ENCODE data around the gene CNGB1.

- TF ChIP-seq POLR2A (IDR thresholded peaks at IDR 0.05) (no peak), CTCF (IDR thresholded peaks at IDR 0.05 in 8 of 11, conservative IDR thresholded peaks at IDR 0.05 in 3 of 11) (no peak), POLR2AphosphoS5 (IDR thresholded peaks at IDR 0.05) (no peak)
Observed at GRCh38 chr16:57970970-57971369, at the start of gene CNGB1.
